ENCODE data around the gene TRIM7. TPM values are rescaled to one million over a fixed set of nuclear protein-coding genes. Genes with fewer than 3 reads are reported as not detected.
A peak's percentile ranks its signal among the peaks of the same experiment; 100 is the strongest.

TRIM7 gene
- total and polyA plus RNA-seq, 9 of the 15 experiments (the other 6 are each of a cell fraction or from before 2014, with no cell fraction given) = 2.6 to 14.9 (median 8.9) TPM

DNA sequence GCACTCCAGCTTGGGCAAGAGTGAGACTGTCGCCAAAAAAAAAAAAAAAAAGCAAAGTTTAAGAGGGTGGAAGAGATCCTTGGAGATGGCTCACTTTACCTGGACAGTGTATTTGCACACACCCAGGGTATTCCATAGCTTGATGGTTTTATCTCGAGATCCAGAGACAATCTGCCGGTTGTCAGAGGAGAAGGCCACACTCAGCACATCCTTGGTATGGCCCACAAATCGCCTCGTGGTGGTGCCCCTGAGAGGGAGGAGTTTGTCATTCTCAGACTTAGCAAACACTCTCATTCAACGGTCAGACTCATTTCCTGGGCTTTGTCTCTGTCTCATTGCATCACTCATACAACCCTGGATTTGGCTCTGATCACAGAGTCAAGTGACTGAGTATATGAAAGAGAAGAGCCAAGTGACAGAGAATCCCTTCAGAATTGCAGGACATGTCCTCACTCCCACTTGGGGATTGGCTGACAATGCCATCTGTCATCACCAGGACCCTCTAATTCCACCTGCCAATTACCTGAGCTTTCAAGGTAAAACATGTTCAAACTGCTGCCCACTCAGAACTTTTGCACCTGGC lies 36.5 kb upstream of the TRIM7 start (continued):
- TF ChIP-seq TRIM28 (IDR thresholded peaks at IDR 0.05) (no peak), ZNF764 (CRISPR knock-in tag; IDR thresholded peaks at IDR 0.05; ENCODE audit: low read depth) (no peak), CHD2 (IDR thresholded peaks at IDR 0.05; ENCODE audit: low read depth, low read length) (no peak), ELF2 (CRISPR knock-in tag; IDR thresholded peaks at IDR 0.05) (no peak), ZNF232 (CRISPR knock-in tag; IDR thresholded peaks at IDR 0.05) (no peak), BHLHE40 (IDR thresholded peaks at IDR 0.05; ENCODE audit: low read length) (no peak), ATF3 (IDR thresholded peaks at IDR 0.05) (peak; percentile 93), ATF3 (CRISPR knock-in tag; conservative IDR thresholded peaks at IDR 0.05) (0 out of 2 replicates have a peak, but pooled peaks have one; percentile 23), TEAD2 (tag; IDR thresholded peaks at IDR 0.05) (no peak), XRCC5 (IDR thresholded peaks at IDR 0.05; ENCODE audit: low read depth, low read length) (peak; percentile 23; the same call in 1 of the 2 replicates), ATF7 (IDR thresholded peaks at IDR 0.05) (peak; percentile 49; the same call in 1 of the 2 replicates), TRIM25 (IDR thresholded peaks at IDR 0.05; ENCODE audit: borderline replicate concordance) (no peak), NKRF (IDR thresholded peaks at IDR 0.05; ENCODE audit: borderline replicate concordance) (no peak), ILF3 (IDR thresholded peaks at IDR 0.05; ENCODE audit: borderline replicate concordance) (no peak), POLR2H (tag; IDR thresholded peaks at IDR 0.05; ENCODE audit: low read depth) (0 out of 2 replicates have a peak, but pooled peaks have one; percentile 21), ZNF57 (CRISPR knock-in tag; IDR thresholded peaks at IDR 0.05) (no peak), NBN (IDR thresholded peaks at IDR 0.05; ENCODE audit: low read depth) (no peak), KDM2B (CRISPR knock-in tag; IDR thresholded peaks at IDR 0.05) (no peak), CGGBP1 (CRISPR knock-in tag; IDR thresholded peaks at IDR 0.05) (no peak), SMAD3 (CRISPR knock-in tag; conservative IDR thresholded peaks at IDR 0.05) (0 out of 2 replicates have a peak, but pooled peaks have one; percentile 5)
- TF ChIP-seq, protein P1, sequence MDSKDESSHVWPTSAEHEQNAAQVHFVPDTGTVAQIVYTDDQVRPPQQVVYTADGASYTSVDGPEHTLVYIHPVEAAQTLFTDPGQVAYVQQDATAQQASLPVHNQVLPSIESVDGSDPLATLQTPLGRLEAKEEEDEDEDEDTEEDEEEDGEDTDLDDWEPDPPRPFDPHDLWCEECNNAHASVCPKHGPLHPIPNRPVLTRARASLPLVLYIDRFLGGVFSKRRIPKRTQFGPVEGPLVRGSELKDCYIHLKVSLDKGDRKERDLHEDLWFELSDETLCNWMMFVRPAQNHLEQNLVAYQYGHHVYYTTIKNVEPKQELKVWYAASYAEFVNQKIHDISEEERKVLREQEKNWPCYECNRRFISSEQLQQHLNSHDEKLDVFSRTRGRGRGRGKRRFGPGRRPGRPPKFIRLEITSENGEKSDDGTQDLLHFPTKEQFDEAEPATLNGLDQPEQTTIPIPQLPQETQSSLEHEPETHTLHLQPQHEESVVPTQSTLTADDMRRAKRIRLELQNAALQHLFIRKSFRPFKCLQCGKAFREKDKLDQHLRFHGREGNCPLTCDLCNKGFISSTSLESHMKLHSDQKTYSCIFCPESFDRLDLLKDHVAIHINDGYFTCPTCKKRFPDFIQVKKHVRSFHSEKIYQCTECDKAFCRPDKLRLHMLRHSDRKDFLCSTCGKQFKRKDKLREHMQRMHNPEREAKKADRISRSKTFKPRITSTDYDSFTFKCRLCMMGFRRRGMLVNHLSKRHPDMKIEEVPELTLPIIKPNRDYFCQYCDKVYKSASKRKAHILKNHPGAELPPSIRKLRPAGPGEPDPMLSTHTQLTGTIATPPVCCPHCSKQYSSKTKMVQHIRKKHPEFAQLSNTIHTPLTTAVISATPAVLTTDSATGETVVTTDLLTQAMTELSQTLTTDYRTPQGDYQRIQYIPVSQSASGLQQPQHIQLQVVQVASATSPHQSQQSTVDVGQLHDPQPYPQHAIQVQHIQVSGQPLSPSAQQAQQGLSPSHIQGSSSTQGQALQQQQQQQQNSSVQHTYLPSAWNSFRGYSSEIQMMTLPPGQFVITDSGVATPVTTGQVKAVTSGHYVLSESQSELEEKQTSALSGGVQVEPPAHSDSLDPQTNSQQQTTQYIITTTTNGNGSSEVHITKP (IDR thresholded peaks at IDR 0.05; ENCODE audit: partially characterized antibody) = peak; percentile 88
